Fibroblast of villous mesenchyme (primary cell): ENCODE results near the gene KCNE3. TPM values are rescaled to one million over a fixed set of nuclear protein-coding genes. Genes with fewer than 3 reads are reported as not detected.

Experiments used
- DNase-seq: peaks from one replicate; pipeline ENCODE4 v3.0.0-alpha.2; 2010; ENCODE audit warnings: low read depth
- H3K4me3 ChIP-seq: 2 replicates; pipeline ENCODE4 v1.5.1; 2011; ENCODE audit warnings: low read depth, mild to moderate bottlenecking, low read length
- CTCF ChIP-seq: IDR thresholded peaks from 2 replicates; pipeline ENCODE4 v1.5.1; 2012; ENCODE audit warnings: low read depth, mild to moderate bottlenecking, low read length; ENCODE audit not compliant: insufficient read depth
- total RNA-seq: library from RNA; depleted of rRNA; stranded (reverse); fragments of >200 nt; gene quantifications from 2 replicates; pipeline ENCODE4 v1.2.3, GENCODE V29; 2012

KCNE3 gene, protein sequence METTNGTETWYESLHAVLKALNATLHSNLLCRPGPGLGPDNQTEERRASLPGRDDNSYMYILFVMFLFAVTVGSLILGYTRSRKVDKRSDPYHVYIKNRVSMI
- under 0.01 and 0.64 TPM in 2 replicates for total RNA-seq

DNA sequence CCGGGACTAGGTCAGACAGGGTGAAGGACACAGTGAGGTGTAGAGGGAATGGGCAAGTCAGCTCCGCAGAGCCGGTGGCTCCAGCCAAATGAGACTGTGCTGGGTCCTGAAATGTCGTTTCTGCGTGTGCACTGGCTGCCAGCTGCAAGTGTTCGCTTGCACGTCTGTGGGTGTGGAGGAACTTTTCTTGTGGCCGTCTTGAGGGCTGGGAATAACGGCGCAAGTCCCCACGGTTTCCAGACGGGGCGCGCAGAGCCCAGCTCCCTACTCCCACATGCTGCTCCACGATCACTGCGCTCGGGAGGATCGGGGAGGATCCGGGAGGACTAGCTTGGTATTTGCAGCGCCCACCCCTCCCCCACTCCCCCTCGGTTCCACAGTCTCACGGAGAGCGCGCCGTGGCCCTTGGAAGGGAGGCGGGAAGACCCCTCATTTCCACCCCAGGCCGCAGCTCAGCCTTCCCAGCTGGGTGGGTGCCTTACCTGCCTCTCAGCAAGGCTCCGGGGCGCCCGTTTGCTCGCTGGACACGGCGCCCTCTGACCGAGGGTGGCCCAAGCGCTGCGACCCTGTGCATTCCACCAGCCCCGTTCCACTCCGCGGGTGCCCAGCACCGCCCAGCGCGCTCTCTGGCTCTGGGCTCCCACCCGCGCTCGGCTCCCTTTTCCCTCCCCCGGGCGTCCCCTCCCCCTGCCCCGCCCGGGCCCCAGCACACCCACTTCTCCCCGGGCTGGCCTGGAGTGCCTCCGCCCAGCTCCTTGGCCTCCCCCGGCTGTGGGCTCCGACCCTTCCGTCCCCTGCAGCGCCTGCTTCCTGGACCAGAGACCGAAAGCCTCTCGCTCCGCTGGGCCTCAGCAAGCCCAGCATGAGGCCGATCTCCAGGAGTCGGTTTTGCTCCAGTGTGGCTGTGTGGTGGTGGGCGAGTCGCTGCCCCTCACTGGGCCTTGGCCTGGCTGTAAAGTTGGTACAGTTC lies at the start of gene KCNE3:
KCNE3 (minus strand) TSS at position 634 of the 970 bp plus-strand sequence. CDS start 9,986 bp downstream, outside the sequence.
- TF ChIP-seq CTCF = no peak
- peak within 1 kb of the TSS; percentile 60 for H3K4me3 ChIP-seq
- peak; percentile 16 for DNase-seq

- no peak overlapping the region for H3K4me3 ChIP-seq
- no peak for TF ChIP-seq CTCF
- DNase-seq = no peak
Observed at GRCh38 chr11:74507582-74507981, 40.2 kb upstream of the KCNE3 start.

DNA sequence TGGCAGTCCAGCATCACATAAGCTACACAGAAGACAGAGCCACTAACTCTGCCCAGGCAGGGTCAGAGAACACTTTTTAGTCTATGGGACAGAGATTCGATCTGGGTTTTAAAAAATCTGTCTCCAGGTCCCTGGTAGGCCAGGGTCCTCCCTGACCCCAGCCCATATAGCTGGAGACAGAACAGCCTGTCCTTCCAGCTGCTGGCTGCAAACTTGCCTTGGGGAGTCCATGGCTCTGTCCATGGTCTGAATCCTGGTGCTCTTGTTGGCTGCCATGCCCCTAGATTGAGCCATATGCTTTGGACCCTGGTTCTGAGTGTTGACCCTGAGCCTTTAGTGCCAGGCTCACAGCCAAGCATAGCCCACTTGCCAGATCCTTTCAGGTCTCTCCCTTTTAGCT lies 39.5 kb upstream of the KCNE3 start:
- no peak overlapping the region for H3K4me3 ChIP-seq
- no peak for TF ChIP-seq CTCF
- no peak for DNase-seq

- TF ChIP-seq CTCF = no peak
Observed at GRCh38 chr11:74505911-74506310, 38.6 kb upstream of the KCNE3 start.

GRCh38 chr11:74504100-74504691 lies 36.8 kb upstream of the KCNE3 start:
- no peak overlapping the region for H3K4me3 ChIP-seq
- DNase-seq = no peak

More at GRCh38 chr11:74505911-74506310, 38.6 kb upstream of the KCNE3 start:
- DNase-seq = no peak
- H3K4me3 ChIP-seq = no peak overlapping the region

GRCh38 chr11:74494916-74495315 lies 27.6 kb upstream of the KCNE3 start:
- no peak for DNase-seq
- H3K4me3 ChIP-seq = no peak overlapping the region
- TF ChIP-seq CTCF = no peak

More at GRCh38 chr11:74504100-74504691, 36.8 kb upstream of the KCNE3 start:
- no peak for TF ChIP-seq CTCF
